Keratinocyte (primary cell): ENCODE results near the gene PJA1.

Experiments used
- EZH2 ChIP-seq: IDR thresholded peaks from one replicate; pipeline ENCODE4 v1.6.1; 2012; ENCODE audit warnings: inconsistent platforms, mild to moderate bottlenecking, low read length, moderate library complexity
- TF ChIP-seq, protein P1 (sequence below), 3 experiments: IDR thresholded peaks in 1 of 3; conservative IDR thresholded peaks in 1 of 3; optimal IDR thresholded peaks in 1 of 3; 2 replicates in 2 of 3; 3 replicates in 1 of 3; pipeline versions ENCODE3 to v1.5.1; 2011; ENCODE audit warnings: low read length in 3 of 3, mild to moderate bottlenecking in 3 of 3, moderate library complexity in 2 of 3, control low read depth in 1 of 3, inconsistent platforms in 1 of 3; ENCODE audit not compliant: insufficient read depth in 2 of 3; ENCODE audit errors: extremely low read depth in 1 of 3

DNA sequence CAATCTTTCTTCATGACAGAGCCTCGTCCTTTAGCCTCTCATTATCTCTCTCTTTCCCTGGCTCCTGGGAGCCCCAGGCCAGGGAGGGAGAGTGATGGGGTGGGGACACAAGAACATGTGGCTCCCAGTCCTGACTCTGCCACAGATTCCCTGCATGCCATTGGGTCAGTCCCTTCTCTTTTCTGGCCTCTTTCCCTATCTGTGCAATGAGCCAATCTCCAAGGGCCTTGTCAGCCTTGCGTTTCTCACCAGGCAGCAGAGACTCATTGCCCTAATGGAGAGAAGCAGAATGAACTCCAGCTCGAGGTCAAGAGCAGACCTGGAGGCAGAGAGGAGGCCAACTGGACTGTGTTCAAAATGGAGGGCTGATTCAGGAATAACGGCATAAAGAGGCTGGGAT is 38.4 kb upstream of the PJA1 start:
- TF ChIP-seq EZH2 = no peak
- TF ChIP-seq, protein P1, sequence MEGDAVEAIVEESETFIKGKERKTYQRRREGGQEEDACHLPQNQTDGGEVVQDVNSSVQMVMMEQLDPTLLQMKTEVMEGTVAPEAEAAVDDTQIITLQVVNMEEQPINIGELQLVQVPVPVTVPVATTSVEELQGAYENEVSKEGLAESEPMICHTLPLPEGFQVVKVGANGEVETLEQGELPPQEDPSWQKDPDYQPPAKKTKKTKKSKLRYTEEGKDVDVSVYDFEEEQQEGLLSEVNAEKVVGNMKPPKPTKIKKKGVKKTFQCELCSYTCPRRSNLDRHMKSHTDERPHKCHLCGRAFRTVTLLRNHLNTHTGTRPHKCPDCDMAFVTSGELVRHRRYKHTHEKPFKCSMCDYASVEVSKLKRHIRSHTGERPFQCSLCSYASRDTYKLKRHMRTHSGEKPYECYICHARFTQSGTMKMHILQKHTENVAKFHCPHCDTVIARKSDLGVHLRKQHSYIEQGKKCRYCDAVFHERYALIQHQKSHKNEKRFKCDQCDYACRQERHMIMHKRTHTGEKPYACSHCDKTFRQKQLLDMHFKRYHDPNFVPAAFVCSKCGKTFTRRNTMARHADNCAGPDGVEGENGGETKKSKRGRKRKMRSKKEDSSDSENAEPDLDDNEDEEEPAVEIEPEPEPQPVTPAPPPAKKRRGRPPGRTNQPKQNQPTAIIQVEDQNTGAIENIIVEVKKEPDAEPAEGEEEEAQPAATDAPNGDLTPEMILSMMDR (optimal IDR thresholded peaks at IDR 0.05 in 1 of 3, IDR thresholded peaks at IDR 0.05 in 1 of 3, conservative IDR thresholded peaks at IDR 0.05 in 1 of 3; ENCODE audit: extremely low read depth in 1 of 3, insufficient read depth in 2 of 3, low read length in 3 of 3) = no peak
